IMR-90 (cell line): Measurements from ENCODE around the gene UBR1. TPM values are rescaled to one million over a fixed set of nuclear protein-coding genes. Genes with fewer than 3 reads are reported as not detected.
"Not testable (repeated sequence)": the region's sequence is repeated elsewhere in the genome, so short reads cannot be mapped to it uniquely, and the experiment has no call there.

Source experiments
- ATAC-seq: fragments of 200-7000 bp; cut with Tn5 transposase; 2 replicates; pipeline ENCODE4 v1.9.1; 2020; ENCODE audit warnings: low read depth, mild to moderate bottlenecking, moderate library complexity
- BruUV-seq: library from RNA; stranded (reverse); fragments of 400-500 nt; replicated peaks from 2 replicates; lab custom pipeline; 2021; lab: Mats Ljungman, UMichigan
- CTCF ChIA-PET: fragments of 300-600 bp; formaldehyde crosslinking; extraction: SDS; loops from one replicate; lab custom pipeline; 2021; ENCODE audit warnings: antibody characterized with exemption; lab: Yijun Ruan, JAX
- POLR2A ChIA-PET: fragments of 300-600 bp; sonication (Branson Sonifier 250); formaldehyde crosslinking; loops from one replicate; lab custom pipeline; 2022; ENCODE audit warnings: antibody characterized with exemption; ENCODE audit not compliant: unreplicated experiment; lab: Charles Lee
- DNase-seq: peaks from one replicate; pipeline ENCODE4 v3.0.0; 2013
- H2AFZ ChIP-seq: replicated peaks from 2 replicates; pipeline ENCODE3; 2013; ENCODE audit warnings: low read length, mild to moderate bottlenecking; ENCODE audit not compliant: poor library complexity
- H2AK5ac ChIP-seq: 2 replicates; pipeline ENCODE4 v1.6.1; 2013; ENCODE audit warnings: low read depth, low read length, inconsistent platforms
- H2AK9ac ChIP-seq: replicated peaks from 2 replicates; pipeline ENCODE3; 2013; ENCODE audit warnings: mild to moderate bottlenecking, low read depth, low read length, moderate library complexity; ENCODE audit not compliant: poor library complexity
- H2BK120ac ChIP-seq: 2 replicates; pipeline ENCODE4 v1.6.1; 2013; ENCODE audit warnings: low read depth, low read length, inconsistent platforms
- H2BK15ac ChIP-seq: 3 replicates; pipeline ENCODE4 v1.6.1; 2013; ENCODE audit warnings: low read depth, low read length, inconsistent platforms
- H2BK20ac ChIP-seq: 2 replicates; pipeline ENCODE4 v1.6.1; 2013; ENCODE audit warnings: low read depth, mild to moderate bottlenecking, inconsistent platforms, low read length, moderate library complexity
- H2BK5ac ChIP-seq: 2 replicates; pipeline ENCODE4 v1.6.1; 2013; ENCODE audit warnings: mild to moderate bottlenecking, low read depth, low read length, inconsistent platforms; ENCODE audit not compliant: poor library complexity, severe bottlenecking
- H3K14ac ChIP-seq: replicated peaks from 2 replicates; pipeline ENCODE4 v1.6.1; 2013; ENCODE audit warnings: low read depth, low read length, inconsistent platforms
- H3K18ac ChIP-seq: 2 replicates; pipeline ENCODE4 v1.6.1; 2013; ENCODE audit warnings: low read depth, low read length, control low read depth
- H3K23ac ChIP-seq: 2 replicates; pipeline ENCODE4 v1.6.1; 2013; ENCODE audit warnings: low read depth, low read length, inconsistent platforms
- H3K27ac ChIP-seq: 2 replicates; pipeline ENCODE4 v1.5.1; 2013; ENCODE audit warnings: mild to moderate bottlenecking, control low read depth, low read length; ENCODE audit not compliant: insufficient read depth
- H3K27me3 ChIP-seq: 2 replicates; pipeline ENCODE4 v1.6.1; 2013; ENCODE audit warnings: low read length; ENCODE audit not compliant: control insufficient read depth, insufficient read depth
- H3K36me3 ChIP-seq: 2 replicates; pipeline ENCODE4 v1.6.1; 2013; ENCODE audit warnings: low read length, mixed read lengths; ENCODE audit not compliant: control insufficient read depth, insufficient read depth
- H3K4ac ChIP-seq: 2 replicates; pipeline ENCODE4 v1.6.1; 2013; ENCODE audit warnings: low read depth, low read length, inconsistent platforms
- H3K4me1 ChIP-seq: 2 replicates; pipeline ENCODE4 v1.6.1; 2013; ENCODE audit warnings: low read length, mixed read lengths; ENCODE audit not compliant: control insufficient read depth, insufficient read depth
- H3K4me2 ChIP-seq: 2 replicates; pipeline ENCODE4 v1.6.1; 2013; ENCODE audit warnings: low read depth, mild to moderate bottlenecking, control low read depth, low read length, moderate library complexity
- H3K4me3 ChIP-seq: 2 replicates; pipeline ENCODE4 v1.5.1; 2013; ENCODE audit warnings: low read depth, mild to moderate bottlenecking, control low read depth, low read length, moderate library complexity; ENCODE audit not compliant: insufficient read depth
- H3K56ac ChIP-seq: 2 replicates; pipeline ENCODE4 v1.6.1; 2013; ENCODE audit warnings: low read length, inconsistent platforms; ENCODE audit not compliant: insufficient read depth; ENCODE audit errors: extremely low read depth
- H3K79me1 ChIP-seq, 2 experiments: 2 replicates each; pipeline ENCODE4 v1.6.1; 2013; ENCODE audit warnings: low read length in 2 of 2, inconsistent platforms in 1 of 2, low read depth in 1 of 2
- H3K9ac ChIP-seq: 2 replicates; pipeline ENCODE4 v1.6.1; 2013; ENCODE audit warnings: low read depth, low read length, control low read depth
- H3K9me1 ChIP-seq: 2 replicates; pipeline ENCODE4 v1.6.1; 2013; ENCODE audit warnings: low read length, inconsistent platforms; ENCODE audit not compliant: insufficient read depth
- H3K9me3 ChIP-seq: 2 replicates; pipeline ENCODE4 v1.6.1; 2013; ENCODE audit warnings: low read length; ENCODE audit not compliant: control insufficient read depth, insufficient read depth
- H4K20me1 ChIP-seq: 2 replicates; pipeline ENCODE4 v1.6.1; 2013; ENCODE audit warnings: low read length, inconsistent platforms; ENCODE audit not compliant: insufficient read depth
- H4K5ac ChIP-seq: 2 replicates; pipeline ENCODE4 v1.6.1; 2013; ENCODE audit warnings: mild to moderate bottlenecking, low read depth, low read length, control low read depth
- H4K8ac ChIP-seq, 2 experiments: 2 replicates each; pipeline ENCODE4 v1.6.1; 2013; ENCODE audit warnings: low read depth in 2 of 2, low read length in 2 of 2, control low read depth in 1 of 2, inconsistent platforms in 1 of 2
- H4K91ac ChIP-seq: 2 replicates; pipeline ENCODE4 v1.6.1; 2013; ENCODE audit warnings: low read depth, low read length, inconsistent platforms; ENCODE audit not compliant: insufficient read depth
- WGBS, 2 experiments: methylation state at CpG; one replicate each; pipeline versions ENCODE4 v1.1.5 to v1.1.7; 2013; ENCODE audit warnings: missing lambda C conversion rate in 2 of 2; ENCODE audit not compliant: insufficient read length in 1 of 2; ENCODE audit errors: extremely low coverage in 2 of 2; 5-methylcytosine and 5-hydroxymethylcytosine counted together
- dilution Hi-C: fragments of 300-500 bp; cut with HindIII; formaldehyde crosslinking; loops from one replicate; pipeline ENCODE4 v1.14.3; 2018; ENCODE audit warnings: low sequenced_read_pairs; ENCODE audit not compliant: unreplicated experiment
- in situ Hi-C: fragments of 300-500 bp; cut with MboI; formaldehyde crosslinking; loops from 3 replicates; pipeline ENCODE4 v1.14.3; 2019; ENCODE audit warnings: low sequenced_read_pairs, inconsistent platforms, mixed read lengths
- intact Hi-C: fragments of 100-400 bp; cut with micrococcal nuclease; formaldehyde crosslinking; loops from 2 replicates; pipeline ENCODE4 v1.10.0; 2022
- polyA plus RNA-seq, 3 experiments: library from polyadenylated mRNA; depleted of rRNA; stranded (reverse); fragments of >200 nt; gene quantifications; 2 replicates each; pipeline ENCODE4 v1.2.3, GENCODE V29; 2012; ENCODE audit warnings: low replicate concordance in 1 of 3
- total RNA-seq: library from RNA; depleted of rRNA; stranded (reverse); fragments of >200 nt; gene quantifications from 2 replicates; pipeline ENCODE4 v1.2.3, GENCODE V29; 2012

Gene UBR1
- total and polyA plus RNA-seq, 2 of the 4 experiments (the other 2 are of a cell fraction) = 6.5 to 30.1 TPM

- H2BK15ac ChIP-seq, H2AK9ac ChIP-seq, POLR2A ChIA-PET, H4K5ac ChIP-seq, H3K23ac ChIP-seq, H2BK5ac ChIP-seq, H4K91ac ChIP-seq, H3K4ac ChIP-seq, H3K9ac ChIP-seq, ATAC-seq, H3K14ac ChIP-seq, H3K4me2 ChIP-seq, intact Hi-C loops, H3K4me3 ChIP-seq, BruUV-seq, H4K20me1 ChIP-seq, in situ Hi-C loops, H2BK120ac ChIP-seq, H3K9me1 ChIP-seq, H3K27me3 ChIP-seq, H2AK5ac ChIP-seq, H2AFZ ChIP-seq, H3K56ac ChIP-seq, dilution Hi-C loops, H2BK20ac ChIP-seq, H3K79me1 ChIP-seq, H3K18ac ChIP-seq, H3K27ac ChIP-seq, H3K4me1 ChIP-seq, CTCF ChIA-PET, H4K8ac ChIP-seq, H3K9me3 ChIP-seq, DNase-seq: not testable (repeated sequence)
- H3K36me3 ChIP-seq = peaks cover 16% of the 10 kb centered on the region
- WGBS, 2 experiments = no CpG with 5 or more reads among the region's 31 CpGs
Measured at GRCh38 chr15:43014671-43015070, 91.2 kb downstream of the UBR1 start.
